Skin epidermis (tissue), 12 donors: ENCODE results near the gene LRRC36.

Source experiments
- H3K27ac ChIP-seq, 21 experiments: fragments of 200-600 bp; sonication (generic) in 11 of 21; one replicate each; pipeline ENCODE4 v1.5.0; 2020; ENCODE audit warnings: mild to moderate bottlenecking in 3 of 21, inconsistent platforms in 2 of 21, moderate library complexity in 2 of 21
- H3K4me3 ChIP-seq, 7 experiments: fragments of 200-600 bp; sonication (generic) in 2 of 7; one replicate each; pipeline ENCODE4 v1.5.0; 2020; ENCODE audit warnings: inconsistent platforms in 2 of 7, mild to moderate bottlenecking in 2 of 7, moderate library complexity in 1 of 7

The LRRC36 gene, protein sequence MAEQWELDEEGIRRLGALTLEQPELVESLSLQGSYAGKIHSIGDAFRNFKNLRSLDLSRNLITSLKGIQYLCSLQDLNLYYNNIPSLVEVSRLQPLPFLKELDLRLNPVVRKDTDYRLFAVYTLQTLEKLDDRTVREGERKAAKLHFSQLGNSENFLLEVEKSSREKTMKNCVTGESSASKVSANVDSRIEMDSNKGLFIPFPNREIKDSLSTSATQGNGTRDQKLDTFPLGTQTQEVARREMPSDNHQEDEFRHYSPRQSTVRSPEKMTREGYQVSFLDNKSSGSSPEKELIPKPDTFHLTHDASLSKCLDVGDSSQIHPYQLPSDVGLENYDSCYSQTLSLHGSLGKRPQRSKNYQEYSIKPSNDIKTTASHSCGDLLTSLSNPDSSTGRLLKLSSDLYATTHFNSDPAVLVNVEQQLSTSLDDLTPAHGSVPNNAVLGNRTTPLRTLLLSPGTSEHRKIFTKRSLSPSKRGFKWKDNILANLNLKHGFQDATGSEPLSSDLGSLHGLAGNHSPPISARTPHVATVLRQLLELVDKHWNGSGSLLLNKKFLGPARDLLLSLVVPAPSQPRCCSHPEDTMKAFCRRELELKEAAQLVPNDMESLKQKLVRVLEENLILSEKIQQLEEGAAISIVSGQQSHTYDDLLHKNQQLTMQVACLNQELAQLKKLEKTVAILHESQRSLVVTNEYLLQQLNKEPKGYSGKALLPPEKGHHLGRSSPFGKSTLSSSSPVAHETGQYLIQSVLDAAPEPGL

DNA sequence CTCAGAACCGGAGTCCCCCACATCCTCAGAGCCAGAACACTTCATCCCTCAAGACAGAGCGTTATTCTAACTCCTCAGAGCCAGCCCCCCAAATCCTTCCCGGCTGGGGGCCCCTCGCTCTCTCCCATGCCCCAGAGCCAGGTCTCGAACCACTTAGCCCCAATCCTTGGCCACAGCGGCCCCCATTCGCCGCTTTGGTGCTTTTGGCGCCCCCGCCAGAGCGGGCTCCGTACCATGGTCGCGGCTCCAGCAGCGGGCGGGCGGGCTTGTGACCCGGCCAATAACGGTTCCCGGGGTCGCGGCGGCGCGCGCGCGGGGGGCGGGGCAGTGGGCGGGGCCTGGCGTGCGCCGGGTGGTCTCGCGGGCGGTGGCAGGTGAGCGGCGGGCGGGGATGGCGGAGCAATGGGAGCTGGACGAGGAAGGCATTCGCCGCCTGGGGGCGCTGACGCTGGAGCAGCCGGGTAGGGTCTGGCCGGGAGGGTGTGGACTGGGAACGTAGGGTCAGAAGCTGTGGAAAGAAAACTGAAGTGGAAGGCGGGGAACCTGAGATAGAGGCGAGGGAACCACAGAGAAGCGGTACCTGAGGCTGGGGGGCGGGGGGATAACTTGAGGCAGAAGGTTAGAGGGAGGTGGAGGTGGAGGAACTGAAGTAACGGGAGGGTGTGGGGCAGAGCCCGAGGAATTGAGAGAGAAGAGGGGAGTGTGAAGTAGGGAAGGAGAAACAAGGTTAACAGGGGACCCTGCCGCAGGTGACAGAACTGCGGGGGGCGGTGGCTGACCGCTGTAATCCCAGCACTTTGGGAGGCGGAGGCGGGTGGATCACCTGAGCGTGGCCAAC, at the start of gene LRRC36, which contains the start of gene KCTD19:
Gene LRRC36 (plus strand): TSS at position 344 of the 838 bp plus-strand sequence. CDS start 48 bp downstream, at position 392.
Gene KCTD19 (minus strand): TSS at position 270 of the 838 bp plus-strand sequence. CDS start 34 bp downstream, at position 236.
- Histone ChIP-seq H3K4me3 (peak within 1 kb of the TSS in 6 of 7 experiments; percentile 5 to 40 (median 28)), H3K27ac (peak within 1 kb of the TSS in 2 of 21 experiments; percentile 27 to 59)

DNA sequence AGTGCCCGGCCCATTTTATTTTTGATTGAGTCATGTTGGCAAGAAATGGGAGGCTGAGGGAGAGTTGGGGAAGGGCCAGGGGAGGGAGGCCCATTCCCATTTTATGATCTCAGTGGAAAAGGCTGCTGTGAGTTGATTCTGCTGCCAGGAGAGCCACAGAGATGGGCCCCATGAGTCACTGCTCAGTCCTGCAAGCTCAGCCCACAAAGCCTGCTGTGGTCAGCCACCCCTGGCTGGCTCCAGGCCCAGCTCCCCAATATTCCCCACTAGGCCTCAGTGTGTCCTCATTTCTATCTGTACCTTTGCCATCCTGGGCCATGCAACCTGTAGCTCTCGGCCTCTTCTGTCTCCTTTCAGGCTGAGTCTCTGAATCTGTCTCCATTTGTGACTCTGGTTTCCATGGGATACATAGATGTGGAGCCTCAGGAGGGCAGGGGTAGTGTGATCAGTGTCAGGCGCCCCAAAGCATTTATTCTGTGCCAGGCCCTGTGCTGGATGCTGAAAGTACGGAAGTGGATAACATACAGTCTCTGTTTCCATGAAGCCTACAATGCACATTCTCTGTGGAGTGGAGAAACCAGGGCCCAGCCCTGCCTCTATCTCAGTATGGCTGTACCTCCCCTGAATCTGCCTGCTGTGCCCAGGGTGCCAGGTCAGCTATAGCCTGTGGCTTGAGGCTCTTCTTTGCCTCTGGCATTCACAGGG, 49.2 kb upstream of the LRRC36 start:
- peak overlapping the region in 19 of 21 experiments; percentile 12 to 94 (median 83) for H3K27ac ChIP-seq
- peak overlapping the region in 2 of 7 experiments; percentile 13 to 76 for H3K4me3 ChIP-seq

DNA sequence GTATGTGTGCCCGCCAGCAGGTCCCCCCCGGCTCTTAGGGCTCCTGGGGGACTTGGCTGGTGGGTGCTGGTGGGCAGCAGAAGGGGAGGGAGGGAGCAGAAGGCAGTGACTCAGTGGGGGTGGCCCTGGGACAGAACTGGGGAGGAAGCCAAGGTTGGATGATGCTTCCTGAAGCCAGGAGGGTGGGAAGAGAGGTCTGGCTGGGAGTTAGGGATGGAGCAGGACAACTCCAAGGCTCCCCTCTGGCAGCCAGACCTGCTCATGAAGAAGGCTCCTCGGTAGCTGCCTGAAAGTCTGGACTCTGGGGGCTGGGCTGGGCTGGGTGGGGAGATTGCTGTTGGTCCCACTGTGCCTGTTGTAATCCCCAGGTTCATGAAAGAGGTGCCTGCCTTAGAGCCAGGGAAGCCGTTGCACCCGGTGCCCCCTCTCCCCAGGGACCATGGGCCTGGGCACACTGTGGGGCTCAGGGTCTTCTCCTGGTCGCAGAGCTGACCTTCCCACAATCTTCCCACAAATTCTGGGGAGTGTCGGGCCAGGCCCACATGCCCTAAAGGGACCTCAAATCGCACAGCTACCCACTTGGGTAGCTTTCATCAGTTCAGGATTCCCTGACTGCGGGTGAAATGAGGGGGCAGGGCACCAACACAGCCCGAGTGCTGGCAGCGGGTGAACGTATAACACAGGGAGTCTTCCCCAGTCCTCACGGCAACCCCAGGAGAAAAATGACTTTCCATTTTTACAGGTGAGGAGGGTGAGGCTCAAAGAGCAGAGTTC, 48.4 kb upstream of the LRRC36 start:
- H3K4me3 ChIP-seq: peak overlapping the region; percentile 46 to 87 (median 59)
- peak overlapping the region in 20 of 21 experiments; percentile 12 to 94 (median 82) for H3K27ac ChIP-seq

DNA sequence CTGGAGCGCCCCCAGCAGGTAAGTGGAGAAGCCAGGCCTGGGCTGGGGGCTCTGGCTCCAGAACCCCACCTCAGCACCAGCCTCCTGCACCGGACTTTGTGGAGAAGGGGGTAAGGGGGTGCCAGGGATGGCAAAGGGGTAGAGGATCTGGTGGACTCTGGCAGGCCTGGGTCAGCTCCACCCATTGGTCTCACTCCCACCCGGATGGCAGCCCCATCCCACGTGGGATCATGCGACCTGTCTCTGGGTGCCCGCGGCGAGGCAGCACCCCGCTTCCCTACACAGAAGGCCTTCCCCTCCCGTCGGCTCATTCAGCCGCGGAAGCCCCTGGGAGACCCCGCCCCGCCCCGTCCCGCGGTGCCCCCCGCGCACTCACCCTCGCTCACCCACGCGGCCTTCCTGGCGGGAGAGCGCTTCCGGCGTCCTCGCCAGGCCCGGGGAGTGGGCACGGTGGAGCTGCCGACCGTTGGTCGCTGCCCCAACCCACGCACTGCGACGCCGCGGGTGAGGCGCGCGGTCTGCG, 47.8 kb upstream of the LRRC36 start:
- peak overlapping the region; percentile 46 to 87 (median 59) for H3K4me3 ChIP-seq
- peak overlapping the region; percentile 8 to 94 (median 82) for H3K27ac ChIP-seq

DNA sequence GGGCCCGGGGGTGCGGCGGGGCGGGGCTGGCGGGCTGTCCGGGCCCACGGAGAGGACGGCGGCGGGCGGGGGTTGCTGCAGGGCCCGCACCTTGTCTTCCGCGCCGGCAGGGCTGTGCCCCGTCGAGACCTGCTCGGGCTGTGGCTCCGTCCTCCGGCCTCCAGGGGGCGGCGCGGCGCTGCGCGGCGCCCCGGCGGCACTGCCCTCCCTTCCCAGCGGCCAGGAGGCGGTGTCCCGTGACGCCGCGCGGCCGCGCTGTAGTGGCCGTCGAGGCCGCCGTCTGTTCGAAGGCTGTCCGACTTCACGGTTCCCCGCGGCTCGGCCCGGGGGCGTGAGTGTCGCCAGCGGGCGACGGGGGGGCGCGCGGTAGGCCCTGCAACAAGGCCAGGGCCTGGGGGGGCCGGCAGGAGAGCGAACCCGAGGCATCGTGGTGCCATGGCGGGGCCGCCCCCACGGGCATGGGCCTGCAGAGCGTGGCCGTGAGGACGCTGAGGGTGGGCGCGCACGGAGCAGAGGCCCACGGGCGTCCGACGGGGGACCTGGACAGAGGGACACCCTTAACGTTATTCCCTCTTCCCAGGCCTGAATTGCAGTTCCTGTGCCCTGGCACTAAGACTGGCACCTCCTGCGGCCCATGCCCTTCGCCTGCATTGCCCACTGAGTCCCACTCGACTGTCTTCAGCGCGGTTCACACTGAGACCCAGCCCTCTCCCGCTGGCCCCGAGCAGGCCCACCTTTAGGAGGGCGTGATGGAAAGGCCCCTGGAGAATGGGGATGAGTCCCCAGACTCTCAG, 47.1 kb upstream of the LRRC36 start, which contains the start of gene PLEKHG4:
Gene PLEKHG4 (plus strand): TSS at position 237 of the 794 bp plus-strand sequence. CDS start 513 bp downstream, at position 750.
- Histone ChIP-seq H3K4me3 (peak within 1 kb of the TSS; percentile 46 to 87 (median 59)), H3K27ac (peak within 1 kb of the TSS; percentile 8 to 94 (median 82))

- Histone ChIP-seq H3K27ac (peak overlapping the region in 5 of 21 experiments; percentile 76 to 90 (median 86)), H3K4me3 (peak overlapping the region in 5 of 7 experiments; percentile 46 to 87 (median 74))
Observed at GRCh38 chr16:67280090-67281015, 46.3 kb upstream of the LRRC36 start.

DNA sequence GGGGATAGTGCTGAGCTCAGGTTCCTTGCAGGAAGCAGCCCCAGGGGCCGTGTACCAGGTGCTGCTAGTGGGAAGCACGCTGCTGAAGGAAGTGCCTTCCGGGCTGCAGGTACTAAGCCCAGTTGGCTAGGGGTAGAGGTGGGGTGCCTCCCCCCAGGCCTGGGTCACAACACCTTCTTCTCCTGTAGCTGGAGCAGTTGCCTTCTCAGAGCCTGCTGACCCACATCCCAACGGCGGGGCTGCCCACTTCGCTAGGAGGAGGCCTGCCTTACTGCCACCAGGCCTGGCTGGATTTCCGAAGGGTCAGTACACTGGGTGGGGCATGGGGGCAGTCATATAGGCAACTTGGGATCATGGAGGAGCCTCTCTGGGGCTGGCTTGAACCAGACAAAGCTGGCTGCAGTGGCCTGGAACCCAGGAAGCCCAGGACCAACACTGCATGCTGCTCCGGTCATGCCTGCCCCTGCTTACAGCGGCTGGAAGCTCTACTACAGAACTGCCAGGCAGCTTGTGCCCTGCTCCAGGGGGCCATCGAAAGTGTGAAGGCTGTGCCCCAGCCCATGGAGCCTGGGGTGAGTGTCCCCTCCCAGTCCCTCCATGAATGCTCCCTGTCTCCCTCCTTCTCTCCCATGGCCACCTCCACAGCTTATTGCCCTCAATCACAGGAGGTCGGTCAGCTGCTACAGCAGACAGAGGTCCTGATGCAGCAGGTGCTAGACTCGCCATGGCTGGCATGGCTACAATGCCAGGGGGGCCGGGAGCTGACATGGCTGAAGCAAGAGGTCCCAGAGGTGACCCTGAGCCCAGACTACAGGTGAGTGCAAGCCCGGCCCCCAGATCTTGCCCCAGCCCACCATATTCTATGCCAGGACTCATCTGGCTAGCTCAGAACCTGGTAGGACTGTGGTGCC, 44.8 kb upstream of the LRRC36 start:
- no peak overlapping the region for H3K27ac ChIP-seq
- no peak overlapping the region for H3K4me3 ChIP-seq

DNA sequence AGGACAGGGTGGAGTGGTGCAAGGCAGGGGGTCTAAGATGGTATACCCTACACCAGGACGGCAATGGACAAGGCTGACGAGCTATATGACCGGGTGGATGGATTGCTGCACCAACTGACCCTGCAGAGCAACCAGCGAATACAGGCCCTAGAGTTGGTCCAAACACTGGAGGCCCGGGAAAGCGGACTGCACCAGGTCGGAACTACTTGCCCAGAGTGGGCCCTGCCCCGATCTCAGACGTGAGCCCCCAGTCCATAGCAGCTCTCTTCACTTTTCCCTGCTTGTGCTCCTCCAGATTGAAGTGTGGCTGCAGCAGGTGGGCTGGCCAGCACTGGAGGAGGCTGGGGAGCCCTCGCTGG, 44.2 kb upstream of the LRRC36 start:
- Histone ChIP-seq H3K27ac (no peak overlapping the region), H3K4me3 (no peak overlapping the region)

DNA sequence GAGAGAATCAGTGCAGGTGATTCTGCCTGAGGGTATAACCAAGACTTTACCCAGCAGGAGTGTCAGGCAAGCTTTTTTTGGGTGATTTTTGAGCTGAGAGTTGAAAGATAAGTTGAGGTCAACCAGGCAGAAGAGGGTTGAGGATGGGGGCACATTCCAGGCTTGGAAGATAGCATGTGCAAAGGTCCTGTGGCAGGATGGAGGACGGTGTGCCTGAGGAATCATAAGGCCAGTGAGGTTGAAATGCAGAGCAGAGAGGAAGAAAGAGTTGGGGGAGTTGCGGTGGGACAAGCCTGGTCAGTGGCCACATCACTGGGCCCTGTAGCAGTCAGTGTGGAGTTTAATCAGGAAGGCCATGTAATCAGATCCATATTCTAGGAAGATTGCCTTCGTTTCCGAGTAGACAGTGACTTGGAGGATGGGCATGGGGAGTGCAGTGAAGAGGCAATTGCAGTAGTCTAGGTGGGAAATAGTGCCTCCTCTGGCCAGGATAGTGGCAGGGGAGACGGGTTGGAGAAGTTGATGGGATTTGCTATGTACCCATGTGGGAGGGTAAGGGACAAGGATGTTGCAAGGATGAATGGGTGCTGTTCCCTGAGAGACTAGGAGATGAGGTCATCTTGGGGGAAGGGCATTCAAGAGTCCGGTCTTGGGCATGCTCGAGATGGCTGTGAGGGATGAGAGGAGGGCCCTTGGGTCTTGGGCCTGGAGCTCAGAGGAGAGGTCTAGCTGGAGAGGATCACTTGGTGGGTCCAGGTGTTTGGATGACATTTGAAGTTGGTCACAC, 43.4 kb upstream of the LRRC36 start:
- Histone ChIP-seq H3K4me3 (no peak overlapping the region), H3K27ac (no peak overlapping the region)

DNA sequence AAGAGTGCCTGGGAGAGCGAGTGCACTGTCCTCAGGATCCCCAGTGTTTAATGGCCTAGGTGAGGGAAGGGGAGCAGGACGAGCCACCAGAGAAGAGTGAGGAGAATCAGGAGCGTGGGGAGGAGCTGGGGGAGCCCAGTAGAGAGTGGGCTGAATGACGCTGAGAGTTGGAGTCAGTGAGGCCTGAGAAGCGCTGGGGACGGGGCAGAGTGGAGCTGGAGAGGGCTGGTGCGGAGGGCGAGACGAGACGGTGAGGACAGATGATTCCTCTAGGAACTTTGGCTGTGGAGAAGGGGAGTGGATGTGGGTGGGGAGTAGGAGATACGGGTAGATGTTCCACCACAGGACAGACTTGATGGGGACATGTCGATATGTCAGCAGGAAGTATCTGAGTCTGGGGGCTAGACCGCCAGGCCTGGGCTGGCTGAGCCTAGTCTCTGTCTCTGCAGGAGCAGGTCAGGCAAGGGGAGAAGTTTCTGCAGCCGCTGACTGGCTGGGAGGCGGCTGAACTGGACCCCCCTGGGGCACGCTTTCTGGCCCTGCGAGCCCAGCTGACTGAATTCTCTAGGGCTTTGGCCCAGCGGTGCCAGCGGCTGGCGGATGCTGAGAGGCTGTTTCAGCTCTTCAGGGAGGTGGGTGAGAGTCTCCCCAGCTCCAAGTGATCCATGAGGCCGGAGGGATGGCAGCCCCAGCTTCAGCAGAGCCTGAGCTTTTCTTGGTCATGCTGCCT, 42.6 kb upstream of the LRRC36 start:
- Histone ChIP-seq H3K4me3 (no peak overlapping the region), H3K27ac (no peak overlapping the region)

- no peak overlapping the region for H3K4me3 ChIP-seq
- no peak overlapping the region for H3K27ac ChIP-seq
Observed at GRCh38 chr16:67284699-67285646, 41.6 kb upstream of the LRRC36 start.

- Histone ChIP-seq H3K4me3 (no peak overlapping the region), H3K27ac (no peak overlapping the region)
Observed at GRCh38 chr16:67286441-67287235, 40.0 kb upstream of the LRRC36 start.
